Measurements from ENCODE around the gene JARID2. TPM values are rescaled to one million over a fixed set of nuclear protein-coding genes. Genes with fewer than 3 reads are reported as not detected.

The JARID2 gene
- total and polyA plus RNA-seq, 3 donors from 2014 or later: 36.1 to 60.8 (median 53.7) TPM

GRCh38 chr6:15473741-15474161 is 227.9 kb downstream of the JARID2 start:
- Histone ChIP-seq H3K4me1 (peaks cover 11% of the 10 kb centered on the region), H3K36me3 (ENCODE audit: low read depth, missing control alignments) (no peaks in the 10 kb centered on the region), H3K27me3 (no peaks in the 10 kb centered on the region), H3K9me3 (no peaks in the 10 kb centered on the region), H3K27ac (peak overlapping the region; percentile 31 to 63), H3K4me3 (no peak overlapping the region)
- WGBS, 2 donors: 23 to 43% methylated on average over 6 of the region's 6 CpGs
- TF ChIP-seq CTCF (IDR thresholded peaks at IDR 0.05) (no peak), POLR2A (IDR thresholded peaks at IDR 0.05) (no peak)
- intact Hi-C loops (cut with DNase I; ENCODE audit: low total_unique reads): no loop called here
- DNase-seq: peak; percentile 31

- no peaks in the 10 kb centered on the region for H3K36me3 ChIP-seq (ENCODE audit: low read depth, missing control alignments)
- no peaks in the 10 kb centered on the region for H3K27me3 ChIP-seq
- peak overlapping the region; percentile 31 to 63 for H3K27ac ChIP-seq
- intact Hi-C loops (cut with DNase I; ENCODE audit: low total_unique reads): no loop called here
- no peak for DNase-seq
- TF ChIP-seq CTCF (IDR thresholded peaks at IDR 0.05) (no peak), POLR2A (IDR thresholded peaks at IDR 0.05) (no peak)
- H3K9me3 ChIP-seq: no peaks in the 10 kb centered on the region
- H3K4me3 ChIP-seq: no peak overlapping the region
- H3K4me1 ChIP-seq: peaks cover 11% of the 10 kb centered on the region
- 65 to 92% methylated on average over 2 of the region's 2 CpGs for WGBS, 2 donors
Observed at GRCh38 chr6:15474196-15474595, 228.3 kb downstream of the JARID2 start.

GRCh38 chr6:15475261-15475660 is 229.4 kb downstream of the JARID2 start:
- DNase-seq: no peak
- no peak overlapping the region for H3K4me3 ChIP-seq
- TF ChIP-seq CTCF (IDR thresholded peaks at IDR 0.05) (no peak), POLR2A (IDR thresholded peaks at IDR 0.05) (no peak)
- intact Hi-C loops (cut with DNase I; ENCODE audit: low total_unique reads): no loop called here
- no peak overlapping the region for H3K27ac ChIP-seq
- no peaks in the 10 kb centered on the region for H3K9me3 ChIP-seq
- H3K36me3 ChIP-seq (ENCODE audit: low read depth, missing control alignments): no peaks in the 10 kb centered on the region
- WGBS, 2 donors: 81 to 90% methylated on average over 6 of the region's 6 CpGs
- H3K27me3 ChIP-seq: no peaks in the 10 kb centered on the region
- peaks cover 11% of the 10 kb centered on the region for H3K4me1 ChIP-seq

GRCh38 chr6:15475872-15476271 is 230.0 kb downstream of the JARID2 start:
- peaks cover 11% of the 10 kb centered on the region for H3K4me1 ChIP-seq
- WGBS, 2 donors: 87 to 93% methylated on average over 4 of the region's 4 CpGs
- H3K27ac ChIP-seq: no peak overlapping the region
- no peak overlapping the region for H3K4me3 ChIP-seq
- H3K27me3 ChIP-seq: no peaks in the 10 kb centered on the region
- intact Hi-C loops (cut with DNase I; ENCODE audit: low total_unique reads): no loop called here
- no peak for TF ChIP-seq CTCF (IDR thresholded peaks at IDR 0.05)
- TF ChIP-seq POLR2A (IDR thresholded peaks at IDR 0.05): no peak
- H3K36me3 ChIP-seq (ENCODE audit: low read depth, missing control alignments): no peaks in the 10 kb centered on the region
- no peak for DNase-seq
- no peaks in the 10 kb centered on the region for H3K9me3 ChIP-seq

- Histone ChIP-seq H3K4me1 (peaks cover 11% of the 10 kb centered on the region), H3K36me3 (ENCODE audit: low read depth, missing control alignments) (no peaks in the 10 kb centered on the region), H3K27ac (no peak overlapping the region), H3K27me3 (no peaks in the 10 kb centered on the region), H3K9me3 (no peaks in the 10 kb centered on the region), H3K4me3 (no peak overlapping the region)
- intact Hi-C loops (cut with DNase I; ENCODE audit: low total_unique reads): no loop called here
- no peak for TF ChIP-seq POLR2A (IDR thresholded peaks at IDR 0.05)
- no peak for TF ChIP-seq CTCF (IDR thresholded peaks at IDR 0.05)
- WGBS, 2 donors: 52 to 53% methylated on average over 7 of the region's 7 CpGs
- no peak for DNase-seq
Observed at GRCh38 chr6:15476631-15477380, 230.9 kb downstream of the JARID2 start.

All from testis (tissue), 3 donors.